GM20000 (cell line): Measurements from ENCODE around the gene ADAMTS8.

Source experiments
- DNase-seq: peaks from one replicate; pipeline ENCODE4 v3.0.0; 2012; ENCODE audit warnings: low spot score
- TF ChIP-seq, protein P1 (sequence below): IDR thresholded peaks from 2 replicates; pipeline ENCODE4 v1.5.1; 2012; ENCODE audit warnings: mild to moderate bottlenecking, control low read depth; ENCODE audit errors: extremely low read depth, missing control alignments

The ADAMTS8 gene

GRCh38 chr11:130400781-130401483, 27.5 kb downstream of the ADAMTS8 start:
- TF ChIP-seq, protein P1, sequence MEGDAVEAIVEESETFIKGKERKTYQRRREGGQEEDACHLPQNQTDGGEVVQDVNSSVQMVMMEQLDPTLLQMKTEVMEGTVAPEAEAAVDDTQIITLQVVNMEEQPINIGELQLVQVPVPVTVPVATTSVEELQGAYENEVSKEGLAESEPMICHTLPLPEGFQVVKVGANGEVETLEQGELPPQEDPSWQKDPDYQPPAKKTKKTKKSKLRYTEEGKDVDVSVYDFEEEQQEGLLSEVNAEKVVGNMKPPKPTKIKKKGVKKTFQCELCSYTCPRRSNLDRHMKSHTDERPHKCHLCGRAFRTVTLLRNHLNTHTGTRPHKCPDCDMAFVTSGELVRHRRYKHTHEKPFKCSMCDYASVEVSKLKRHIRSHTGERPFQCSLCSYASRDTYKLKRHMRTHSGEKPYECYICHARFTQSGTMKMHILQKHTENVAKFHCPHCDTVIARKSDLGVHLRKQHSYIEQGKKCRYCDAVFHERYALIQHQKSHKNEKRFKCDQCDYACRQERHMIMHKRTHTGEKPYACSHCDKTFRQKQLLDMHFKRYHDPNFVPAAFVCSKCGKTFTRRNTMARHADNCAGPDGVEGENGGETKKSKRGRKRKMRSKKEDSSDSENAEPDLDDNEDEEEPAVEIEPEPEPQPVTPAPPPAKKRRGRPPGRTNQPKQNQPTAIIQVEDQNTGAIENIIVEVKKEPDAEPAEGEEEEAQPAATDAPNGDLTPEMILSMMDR, result no peak
- no peak for DNase-seq

GRCh38 chr11:130399196-130399595, 29.2 kb downstream of the ADAMTS8 start:
- no peak for DNase-seq
- TF ChIP-seq, protein P1, result no peak

- no peak for DNase-seq
- TF ChIP-seq, protein P1, result no peak
Observed at GRCh38 chr11:130397780-130398179, 30.6 kb downstream of the ADAMTS8 start.

GRCh38 chr11:130396965-130397364, 31.4 kb downstream of the ADAMTS8 start:
- TF ChIP-seq, protein P1, result no peak
- no peak for DNase-seq

- no peak for DNase-seq
- TF ChIP-seq, protein P1, result no peak
Observed at GRCh38 chr11:130394615-130395014, 33.8 kb downstream of the ADAMTS8 start.

GRCh38 chr11:130391711-130392110, 36.7 kb downstream of the ADAMTS8 start:
- TF ChIP-seq, protein P1, result no peak

DNA sequence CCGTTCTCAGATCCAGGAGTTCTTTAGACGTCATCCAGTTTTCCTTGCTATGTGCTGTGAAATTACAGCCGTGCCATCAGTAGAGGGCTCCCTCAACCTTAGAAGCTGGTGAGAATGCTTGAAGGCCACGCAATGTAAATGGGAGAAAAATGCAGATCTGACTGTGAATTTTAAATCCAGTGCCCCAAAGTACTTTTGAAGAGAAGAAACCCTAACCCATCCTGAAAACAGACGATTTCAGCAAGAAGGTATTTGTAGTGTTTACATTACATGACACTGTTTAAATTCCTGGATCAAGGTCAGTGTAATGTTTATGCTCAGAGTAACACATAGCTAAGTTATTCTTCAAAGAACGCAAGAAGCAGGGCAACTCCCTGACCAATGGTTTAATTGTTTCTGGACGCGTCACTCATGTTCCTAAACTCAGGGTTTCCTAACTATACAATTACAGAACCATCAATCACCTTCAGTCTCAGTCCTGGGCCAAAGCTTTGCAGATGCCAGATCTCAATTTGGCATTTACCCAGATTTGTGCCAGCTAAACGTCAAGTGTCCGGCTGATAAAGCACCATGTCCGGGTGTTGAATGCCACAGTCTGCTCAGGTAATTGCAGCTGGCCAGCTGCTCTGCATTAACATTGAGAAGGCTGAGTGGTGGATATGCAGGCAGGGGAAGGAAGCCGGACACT, 38.2 kb downstream of the ADAMTS8 start:
- no peak for DNase-seq
- TF ChIP-seq, protein P1, result no peak

More at GRCh38 chr11:130391711-130392110, 36.7 kb downstream of the ADAMTS8 start:
- no peak for DNase-seq
